Esophagus mucosa (tissue), 1 donor: Measurements from ENCODE around the gene CACNG7. TPM values are rescaled to one million over a fixed set of nuclear protein-coding genes. Genes with fewer than 3 reads are reported as not detected.
"Not testable (repeated sequence)": the region's sequence is repeated elsewhere in the genome, so short reads cannot be mapped to it uniquely, and the experiment has no call there.

Experiments used
- ATAC-seq: fragments of 200-7000 bp; cut with Tn5 transposase; one replicate; pipeline ENCODE4 v1.9.1; 2020
- total RNA-seq: library from RNA; stranded (reverse); gene quantifications from one replicate; pipeline ENCODE4 v1.2.4, GENCODE V29; 2023
- donor health status: DM: yes; HTN: yes; CAD: no.

Gene CACNG7
- total RNA-seq, 1 donor from 2014 or later, result not detected

- ATAC-seq, result peak; percentile 55
Measured at GRCh38 chr19:53906211-53907192, 2.6 kb upstream of the CACNG7 start.

- ATAC-seq, result no peak
Measured at GRCh38 chr19:53907193-53907581, 1.9 kb upstream of the CACNG7 start.

GRCh38 chr19:53907690-53908089, 1.4 kb upstream of the CACNG7 start:
- no peak for ATAC-seq

GRCh38 chr19:53908106-53908934, 758 bp upstream of the CACNG7 start:
- peak; percentile 55 for ATAC-seq

GRCh38 chr19:53909471-53910169, 542 bp downstream of the CACNG7 start:
- no peak for ATAC-seq

- ATAC-seq, result no peak
Measured at GRCh38 chr19:53910170-53910518, 1.1 kb downstream of the CACNG7 start.

GRCh38 chr19:53912653-53913052, 3.6 kb downstream of the CACNG7 start:
- ATAC-seq, result no peak

- no peak for ATAC-seq
Measured at GRCh38 chr19:53915000-53915399, 5.9 kb downstream of the CACNG7 start.

- ATAC-seq, result no peak
Measured at GRCh38 chr19:53916004-53916403, 6.9 kb downstream of the CACNG7 start.

GRCh38 chr19:53917356-53917755, 8.3 kb downstream of the CACNG7 start:
- no peak for ATAC-seq

GRCh38 chr19:53927739-53928138, 18.7 kb downstream of the CACNG7 start:
- no peak for ATAC-seq

GRCh38 chr19:53936029-53936428, 27.0 kb downstream of the CACNG7 start:
- no peak for ATAC-seq

GRCh38 chr19:53942001-53942786, 33.1 kb downstream of the CACNG7 start:
- ATAC-seq, result no peak

GRCh38 chr19:53944416-53944815, 35.3 kb downstream of the CACNG7 start:
- no peak for ATAC-seq

- ATAC-seq, result no peak
Measured at GRCh38 chr19:53944933-53945332, 35.9 kb downstream of the CACNG7 start.

GRCh38 chr19:53945441-53945840, 36.4 kb downstream of the CACNG7 start:
- no peak for ATAC-seq

- no peak for ATAC-seq
Measured at GRCh38 chr19:53945998-53946397, 36.9 kb downstream of the CACNG7 start.

GRCh38 chr19:53947624-53948023, 38.5 kb downstream of the CACNG7 start:
- no peak for ATAC-seq

- ATAC-seq, result not testable (repeated sequence)
Measured at GRCh38 chr19:53948611-53949010, 39.5 kb downstream of the CACNG7 start.

GRCh38 chr19:53951436-53951835, 42.4 kb downstream of the CACNG7 start:
- no peak for ATAC-seq

- no peak for ATAC-seq
Measured at GRCh38 chr19:53951947-53952346, 42.9 kb downstream of the CACNG7 start.

GRCh38 chr19:53953383-53953782, 44.3 kb downstream of the CACNG7 start:
- ATAC-seq, result no peak
